ENCODE results near the gene ZNRF1.

The ZNRF1 gene

GRCh38 chr16:75038036-75038858 lies 39.4 kb downstream of the ZNRF1 start:
- no peak overlapping the region for H2AK5ac ChIP-seq (ENCODE audit: low read length)
- H3K36me3 ChIP-seq (ENCODE audit: control insufficient read depth in 1 of 2, insufficient read depth in 2 of 2, low read length in 2 of 2) = peaks cover 0 to 2% of the 10 kb centered on the region in 2 experiments
- no peaks in the 10 kb centered on the region for H3K79me1 ChIP-seq (ENCODE audit: low read length)
- H4K8ac ChIP-seq (ENCODE audit: low read depth, low read length) = no peak overlapping the region
- H3K4ac ChIP-seq (ENCODE audit: low read depth, low read length) = no peak overlapping the region
- no peak overlapping the region for H2BK5ac ChIP-seq (ENCODE audit: low read depth, low read length, poor library complexity)
- no peak overlapping the region for H3K9ac ChIP-seq (ENCODE audit: low read length)
- no peak overlapping the region for H2BK12ac ChIP-seq (ENCODE audit: low read length)
- no peak for DNase-seq
- peaks cover 0 to 3% of the 10 kb centered on the region in 2 experiments for H3K4me1 ChIP-seq (ENCODE audit: control insufficient read depth in 1 of 2, insufficient read depth in 2 of 2, low read length in 2 of 2)
- H3K9me3 ChIP-seq (ENCODE audit: insufficient read depth, low read depth, low read length) = peaks cover 1% of the 10 kb centered on the region
- H3K14ac ChIP-seq (ENCODE audit: low read length) = no peak overlapping the region
- H3K23ac ChIP-seq (ENCODE audit: low read length) = no peak overlapping the region
- H3K27ac ChIP-seq (ENCODE audit: low read depth, low read length) = no peak overlapping the region
- no peak overlapping the region for H4K91ac ChIP-seq (ENCODE audit: low read depth, low read length)
- no peak overlapping the region for H2AFZ ChIP-seq (ENCODE audit: insufficient read depth, low read length, poor library complexity)
- H4K12ac ChIP-seq (ENCODE audit: low read depth, low read length) = no peak overlapping the region
- no peak overlapping the region for H3K4me2 ChIP-seq (ENCODE audit: low read length)
- H3K4me3 ChIP-seq (ENCODE audit: low read depth, low read length) = no peak overlapping the region
- peaks cover 3% of the 10 kb centered on the region for H3K79me2 ChIP-seq (ENCODE audit: control insufficient read depth, insufficient read depth, low read length, poor library complexity)
- H2BK120ac ChIP-seq (ENCODE audit: insufficient read depth, low read length, poor library complexity) = no peak overlapping the region
- no peaks in the 10 kb centered on the region for H3K27me3 ChIP-seq (ENCODE audit: insufficient read depth, low read length)
- WGBS (ENCODE audit: extremely low coverage, insufficient coverage, insufficient read length) = no CpG with 5 or more reads among the region's 3 CpGs
- H3K18ac ChIP-seq (ENCODE audit: low read length) = no peak overlapping the region

DNA sequence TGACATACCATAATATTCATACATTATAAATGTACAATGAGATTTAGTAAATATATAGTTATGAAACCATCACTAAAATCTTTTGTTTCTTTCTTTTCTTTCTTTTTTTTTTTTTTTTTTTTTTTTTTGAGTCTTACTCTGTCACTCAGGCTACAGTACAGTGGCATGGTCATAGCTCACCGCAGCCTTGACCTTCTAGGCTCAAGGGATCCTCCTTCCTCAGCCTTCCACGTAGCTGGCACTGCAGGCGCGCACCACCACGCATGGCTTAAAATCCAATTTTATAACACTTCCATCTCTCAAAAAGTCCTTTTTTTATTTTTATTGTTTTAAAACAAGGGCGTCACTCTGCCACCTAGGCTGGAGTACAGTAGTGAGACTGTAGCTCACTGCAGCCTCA lies 41.1 kb downstream of the ZNRF1 start:
- Histone ChIP-seq H2AFZ (ENCODE audit: insufficient read depth, low read length, poor library complexity) (no peak overlapping the region), H3K18ac (ENCODE audit: low read length) (no peak overlapping the region), H3K79me1 (ENCODE audit: low read length) (no peaks in the 10 kb centered on the region), H3K4me2 (ENCODE audit: low read length) (no peak overlapping the region), H3K4me1 (ENCODE audit: control insufficient read depth in 1 of 2, insufficient read depth in 2 of 2, low read length in 2 of 2) (peaks cover 0 to 3% of the 10 kb centered on the region in 2 experiments), H3K27ac (ENCODE audit: low read depth, low read length) (no peak overlapping the region), H3K36me3 (ENCODE audit: control insufficient read depth in 1 of 2, insufficient read depth in 2 of 2, low read length in 2 of 2) (peaks cover 0 to 2% of the 10 kb centered on the region in 2 experiments), H3K4ac (ENCODE audit: low read depth, low read length) (no peak overlapping the region), H3K79me2 (ENCODE audit: control insufficient read depth, insufficient read depth, low read length, poor library complexity) (peaks cover 3% of the 10 kb centered on the region), H3K9me3 (ENCODE audit: insufficient read depth, low read depth, low read length) (peaks cover 1% of the 10 kb centered on the region), H3K14ac (ENCODE audit: low read length) (no peak overlapping the region), H3K23ac (ENCODE audit: low read length) (no peak overlapping the region), H2BK12ac (ENCODE audit: low read length) (no peak overlapping the region), H4K91ac (ENCODE audit: low read depth, low read length) (no peak overlapping the region), H2BK120ac (ENCODE audit: insufficient read depth, low read length, poor library complexity) (no peak overlapping the region), H3K27me3 (ENCODE audit: insufficient read depth, low read length) (no peaks in the 10 kb centered on the region), H4K12ac (ENCODE audit: low read depth, low read length) (no peak overlapping the region), H3K9ac (ENCODE audit: low read length) (no peak overlapping the region), H2BK5ac (ENCODE audit: low read depth, low read length, poor library complexity) (no peak overlapping the region), H4K8ac (ENCODE audit: low read depth, low read length) (no peak overlapping the region), H2AK5ac (ENCODE audit: low read length) (no peak overlapping the region), H3K4me3 (ENCODE audit: low read depth, low read length) (no peak overlapping the region)
- no CpG with 5 or more reads among the region's 6 CpGs for WGBS (ENCODE audit: extremely low coverage, insufficient coverage, insufficient read length)
- DNase-seq = no peak

DNA sequence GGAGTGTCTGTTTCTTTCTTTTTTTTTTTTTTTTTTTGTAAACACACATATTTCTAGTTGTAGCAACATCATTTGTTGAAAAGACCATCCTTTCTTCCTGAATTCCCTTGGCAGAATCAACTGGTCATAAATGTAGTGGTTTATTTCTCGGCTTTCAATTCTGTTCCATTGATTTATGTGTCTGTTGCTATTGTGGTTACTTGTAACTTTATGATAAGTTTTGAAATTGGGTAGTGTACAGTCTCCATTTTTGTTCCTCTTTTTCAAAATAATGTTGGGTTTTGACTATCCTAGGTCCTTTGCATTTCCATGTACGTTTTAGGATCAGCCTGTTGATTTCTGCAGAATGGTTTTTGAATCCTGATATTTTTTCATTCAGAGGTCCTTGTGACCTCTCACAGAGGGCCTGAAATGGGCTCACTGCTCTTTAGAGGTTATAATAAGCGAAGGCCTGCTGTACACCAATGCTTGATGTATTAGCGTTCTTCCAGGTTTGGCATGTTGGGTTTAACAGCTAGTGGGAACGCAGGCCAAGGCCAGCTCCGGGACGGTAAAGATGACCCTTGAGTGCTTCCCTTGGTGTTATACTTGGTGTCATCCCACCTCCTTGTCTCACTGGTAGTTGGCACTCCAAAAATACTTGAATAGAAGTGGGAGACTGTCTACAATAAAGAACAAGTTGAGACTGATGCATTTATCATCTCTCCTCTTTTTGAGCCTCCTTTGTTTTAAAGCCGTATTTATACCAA lies 43.8 kb downstream of the ZNRF1 start:
- no peak for DNase-seq
- H3K4me3 ChIP-seq (ENCODE audit: low read depth, low read length) = no peak overlapping the region
- H4K8ac ChIP-seq (ENCODE audit: low read depth, low read length) = no peak overlapping the region
- H2AK5ac ChIP-seq (ENCODE audit: low read length) = no peak overlapping the region
- no peak overlapping the region for H2BK120ac ChIP-seq (ENCODE audit: insufficient read depth, low read length, poor library complexity)
- peaks cover 0 to 3% of the 10 kb centered on the region in 2 experiments for H3K4me1 ChIP-seq (ENCODE audit: control insufficient read depth in 1 of 2, insufficient read depth in 2 of 2, low read length in 2 of 2)
- peaks cover 1% of the 10 kb centered on the region for H3K9me3 ChIP-seq (ENCODE audit: insufficient read depth, low read depth, low read length)
- no peak overlapping the region for H3K9ac ChIP-seq (ENCODE audit: low read length)
- H3K14ac ChIP-seq (ENCODE audit: low read length) = no peak overlapping the region
- no peak overlapping the region for H3K27ac ChIP-seq (ENCODE audit: low read depth, low read length)
- H4K91ac ChIP-seq (ENCODE audit: low read depth, low read length) = no peak overlapping the region
- no peak overlapping the region for H3K23ac ChIP-seq (ENCODE audit: low read length)
- H3K18ac ChIP-seq (ENCODE audit: low read length) = peak overlapping the region; percentile 61
- no peaks in the 10 kb centered on the region for H3K27me3 ChIP-seq (ENCODE audit: insufficient read depth, low read length)
- H2AFZ ChIP-seq (ENCODE audit: insufficient read depth, low read length, poor library complexity) = no peak overlapping the region
- H3K4me2 ChIP-seq (ENCODE audit: low read length) = no peak overlapping the region
- peaks cover 2% of the 10 kb centered on the region for H3K79me2 ChIP-seq (ENCODE audit: control insufficient read depth, insufficient read depth, low read length, poor library complexity)
- WGBS (ENCODE audit: extremely low coverage, insufficient coverage, insufficient read length) = no CpG with 5 or more reads among the region's 8 CpGs
- no peaks in the 10 kb centered on the region for H3K36me3 ChIP-seq (ENCODE audit: control insufficient read depth in 1 of 2, insufficient read depth in 2 of 2, low read length in 2 of 2)
- no peak overlapping the region for H4K12ac ChIP-seq (ENCODE audit: low read depth, low read length)
- H2BK12ac ChIP-seq (ENCODE audit: low read length) = no peak overlapping the region
- no peaks in the 10 kb centered on the region for H3K79me1 ChIP-seq (ENCODE audit: low read length)
- H2BK5ac ChIP-seq (ENCODE audit: low read depth, low read length, poor library complexity) = no peak overlapping the region
- H3K4ac ChIP-seq (ENCODE audit: low read depth, low read length) = peak overlapping the region; percentile 9

DNA sequence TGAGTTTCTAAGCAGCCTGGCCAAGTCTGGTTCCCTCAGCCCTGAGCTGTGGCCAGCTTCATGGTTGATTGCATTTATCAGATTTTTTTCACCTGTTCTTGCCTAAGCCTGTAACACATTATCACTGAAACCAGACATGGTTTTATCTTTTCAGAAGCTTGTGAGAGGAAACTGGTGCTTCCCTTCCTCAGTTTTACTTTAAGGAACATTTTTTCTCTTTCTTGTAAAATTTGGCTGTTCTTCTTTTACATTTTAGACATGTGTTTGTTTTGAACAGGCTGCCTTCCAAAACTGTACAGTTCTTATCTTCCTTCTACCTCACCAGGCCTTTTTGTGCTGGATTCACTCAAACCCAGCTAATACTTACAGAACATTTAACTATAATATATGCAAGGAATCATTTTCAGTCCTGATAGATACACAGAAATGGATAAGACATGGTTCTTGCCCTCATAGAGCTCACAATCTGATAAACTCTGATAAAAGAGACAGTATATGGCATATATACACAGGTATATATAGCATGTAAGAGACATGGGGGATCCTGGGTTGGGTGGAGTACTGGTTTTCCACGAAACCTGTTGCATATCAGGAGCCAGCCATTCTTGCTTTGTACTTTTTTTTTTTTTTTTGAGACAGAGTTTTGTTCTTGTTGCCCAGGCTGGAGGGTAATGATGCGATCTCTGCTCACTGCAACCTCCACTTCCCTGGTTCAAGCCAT lies 44.5 kb downstream of the ZNRF1 start:
- Histone ChIP-seq H3K4ac (ENCODE audit: low read depth, low read length) (no peak overlapping the region), H3K4me3 (ENCODE audit: low read depth, low read length) (no peak overlapping the region), H3K14ac (ENCODE audit: low read length) (no peak overlapping the region), H2AFZ (ENCODE audit: insufficient read depth, low read length, poor library complexity) (no peak overlapping the region), H3K36me3 (ENCODE audit: control insufficient read depth in 1 of 2, insufficient read depth in 2 of 2, low read length in 2 of 2) (no peaks in the 10 kb centered on the region), H3K9ac (ENCODE audit: low read length) (no peak overlapping the region), H3K23ac (ENCODE audit: low read length) (no peak overlapping the region), H3K79me1 (ENCODE audit: low read length) (no peaks in the 10 kb centered on the region), H3K27ac (ENCODE audit: low read depth, low read length) (no peak overlapping the region), H2BK12ac (ENCODE audit: low read length) (no peak overlapping the region), H2BK120ac (ENCODE audit: insufficient read depth, low read length, poor library complexity) (no peak overlapping the region), H4K12ac (ENCODE audit: low read depth, low read length) (no peak overlapping the region), H3K9me3 (ENCODE audit: insufficient read depth, low read depth, low read length) (no peaks in the 10 kb centered on the region), H3K4me2 (ENCODE audit: low read length) (no peak overlapping the region), H2BK5ac (ENCODE audit: low read depth, low read length, poor library complexity) (no peak overlapping the region), H3K4me1 (ENCODE audit: control insufficient read depth in 1 of 2, insufficient read depth in 2 of 2, low read length in 2 of 2) (peaks cover 0 to 3% of the 10 kb centered on the region in 2 experiments), H3K27me3 (ENCODE audit: insufficient read depth, low read length) (no peaks in the 10 kb centered on the region), H3K18ac (ENCODE audit: low read length) (no peak overlapping the region), H2AK5ac (ENCODE audit: low read length) (no peak overlapping the region), H4K8ac (ENCODE audit: low read depth, low read length) (no peak overlapping the region), H3K79me2 (ENCODE audit: control insufficient read depth, insufficient read depth, low read length, poor library complexity) (peaks cover 2% of the 10 kb centered on the region), H4K91ac (ENCODE audit: low read depth, low read length) (no peak overlapping the region)
- no CpG with 5 or more reads among the region's 2 CpGs for WGBS (ENCODE audit: extremely low coverage, insufficient coverage, insufficient read length)
- no peak for DNase-seq
